ENCODE data around the gene DCP2.

Gene DCP2

GRCh38 chr5:113062869-113063508, 86.4 kb downstream of the DCP2 start:
- H3K4me2 ChIP-seq (ENCODE audit: low read depth, low read length, poor library complexity, severe bottlenecking): no peak overlapping the region
- TF ChIP-seq EZH2phosphoT487 (conservative IDR thresholded peaks at IDR 0.05; ENCODE audit: low read length) (no peak), CTCF (IDR thresholded peaks at IDR 0.05; ENCODE audit: insufficient read depth, low read length, poor library complexity, severe bottlenecking) (no peak)
- H3F3A ChIP-seq (ENCODE audit: insufficient read depth): no peaks in the 10 kb centered on the region
- no peaks in the 10 kb centered on the region for H3K36me3 ChIP-seq (ENCODE audit: low read length)
- no peaks in the 10 kb centered on the region for H3K79me2 ChIP-seq (ENCODE audit: insufficient read depth, low read length)
- H3K27me3 ChIP-seq (ENCODE audit: low read length): no peaks in the 10 kb centered on the region
- no peak overlapping the region for H2AFZ ChIP-seq (ENCODE audit: low read depth, low read length, severe bottlenecking)
- H4K20me1 ChIP-seq (ENCODE audit: low read depth, low read length): no peaks in the 10 kb centered on the region
- H3K9me3 ChIP-seq (ENCODE audit: insufficient read depth, low read length): no peaks in the 10 kb centered on the region
- no peak overlapping the region for H3K27ac ChIP-seq (ENCODE audit: low read depth, low read length)
- no peak overlapping the region for H3K4me3 ChIP-seq (ENCODE audit: insufficient read depth, low read length, poor library complexity, severe bottlenecking)
- H3K9me2 ChIP-seq (replicated peaks; ENCODE audit: insufficient read depth, low read length): no peaks in the 10 kb centered on the region
- H3K9ac ChIP-seq (ENCODE audit: low read length): no peak overlapping the region

GRCh38 chr5:113063927-113064326, 87.3 kb downstream of the DCP2 start:
- Histone ChIP-seq H3K9me2 (replicated peaks; ENCODE audit: insufficient read depth, low read length) (no peaks in the 10 kb centered on the region), H3K9ac (ENCODE audit: low read length) (no peak overlapping the region), H4K20me1 (ENCODE audit: low read depth, low read length) (no peaks in the 10 kb centered on the region), H3K4me3 (ENCODE audit: insufficient read depth, low read length, poor library complexity, severe bottlenecking) (no peak overlapping the region), H2AFZ (ENCODE audit: low read depth, low read length, severe bottlenecking) (no peak overlapping the region), H3K27ac (ENCODE audit: low read depth, low read length) (no peak overlapping the region), H3F3A (ENCODE audit: insufficient read depth) (no peaks in the 10 kb centered on the region), H3K36me3 (ENCODE audit: low read length) (no peaks in the 10 kb centered on the region), H3K79me2 (ENCODE audit: insufficient read depth, low read length) (no peaks in the 10 kb centered on the region), H3K9me3 (ENCODE audit: insufficient read depth, low read length) (no peaks in the 10 kb centered on the region), H3K4me2 (ENCODE audit: low read depth, low read length, poor library complexity, severe bottlenecking) (no peak overlapping the region), H3K27me3 (ENCODE audit: low read length) (no peaks in the 10 kb centered on the region)
- TF ChIP-seq EZH2phosphoT487 (conservative IDR thresholded peaks at IDR 0.05; ENCODE audit: low read length) (no peak), CTCF (IDR thresholded peaks at IDR 0.05; ENCODE audit: insufficient read depth, low read length, poor library complexity, severe bottlenecking) (no peak)

GRCh38 chr5:113064806-113065205, 88.2 kb downstream of the DCP2 start:
- Histone ChIP-seq H3K4me2 (ENCODE audit: low read depth, low read length, poor library complexity, severe bottlenecking) (no peak overlapping the region), H3K36me3 (ENCODE audit: low read length) (no peaks in the 10 kb centered on the region), H3K9me2 (replicated peaks; ENCODE audit: insufficient read depth, low read length) (no peaks in the 10 kb centered on the region), H3K27ac (ENCODE audit: low read depth, low read length) (no peak overlapping the region), H3K79me2 (ENCODE audit: insufficient read depth, low read length) (no peaks in the 10 kb centered on the region), H3F3A (ENCODE audit: insufficient read depth) (no peaks in the 10 kb centered on the region), H3K9ac (ENCODE audit: low read length) (no peak overlapping the region), H3K27me3 (ENCODE audit: low read length) (no peaks in the 10 kb centered on the region), H3K4me3 (ENCODE audit: insufficient read depth, low read length, poor library complexity, severe bottlenecking) (no peak overlapping the region), H4K20me1 (ENCODE audit: low read depth, low read length) (no peaks in the 10 kb centered on the region), H3K9me3 (ENCODE audit: insufficient read depth, low read length) (no peaks in the 10 kb centered on the region), H2AFZ (ENCODE audit: low read depth, low read length, severe bottlenecking) (no peak overlapping the region)
- TF ChIP-seq CTCF (IDR thresholded peaks at IDR 0.05; ENCODE audit: insufficient read depth, low read length, poor library complexity, severe bottlenecking) (no peak), EZH2phosphoT487 (conservative IDR thresholded peaks at IDR 0.05; ENCODE audit: low read length) (no peak)

Data from SU-DHL-6 (cell line).